ENCODE data around the gene MAML3. TPM values are rescaled to one million over a fixed set of nuclear protein-coding genes. Genes with fewer than 3 reads are reported as not detected.

The MAML3 gene
- total RNA-seq, 1 experiment from 2014 or later = 0.89 TPM

- H3K27me3 Mint-ChIP-seq (ENCODE audit: insufficient read depth, unreplicated experiment) = no peaks in the 10 kb centered on the region
- H3K36me3 Mint-ChIP-seq (ENCODE audit: insufficient read depth, unreplicated experiment) = no peaks in the 10 kb centered on the region
- no peak overlapping the region for H3K27ac Mint-ChIP-seq (ENCODE audit: low read depth, unreplicated experiment)
- no TSS peak for BruUV-seq (replicated peaks)
- POLR2A ChIA-PET = interaction anchor here (0.7 kb wide), 2 partner anchors 10 to 48 kb away, joined by 3 read pairs; no protein-coding TSS in a partner anchor
- H3K4me3 Mint-ChIP-seq (ENCODE audit: unreplicated experiment) = no peak overlapping the region
- CTCF ChIA-PET = interaction anchor here (0.5 to 1.2 kb wide), 2 partner anchors 249 to 446 kb away, joined by 3 read pairs; no protein-coding TSS in a partner anchor
- intact Hi-C loops (cut with micrococcal nuclease) = no loop called here
- TF ChIP-seq, protein P1, sequence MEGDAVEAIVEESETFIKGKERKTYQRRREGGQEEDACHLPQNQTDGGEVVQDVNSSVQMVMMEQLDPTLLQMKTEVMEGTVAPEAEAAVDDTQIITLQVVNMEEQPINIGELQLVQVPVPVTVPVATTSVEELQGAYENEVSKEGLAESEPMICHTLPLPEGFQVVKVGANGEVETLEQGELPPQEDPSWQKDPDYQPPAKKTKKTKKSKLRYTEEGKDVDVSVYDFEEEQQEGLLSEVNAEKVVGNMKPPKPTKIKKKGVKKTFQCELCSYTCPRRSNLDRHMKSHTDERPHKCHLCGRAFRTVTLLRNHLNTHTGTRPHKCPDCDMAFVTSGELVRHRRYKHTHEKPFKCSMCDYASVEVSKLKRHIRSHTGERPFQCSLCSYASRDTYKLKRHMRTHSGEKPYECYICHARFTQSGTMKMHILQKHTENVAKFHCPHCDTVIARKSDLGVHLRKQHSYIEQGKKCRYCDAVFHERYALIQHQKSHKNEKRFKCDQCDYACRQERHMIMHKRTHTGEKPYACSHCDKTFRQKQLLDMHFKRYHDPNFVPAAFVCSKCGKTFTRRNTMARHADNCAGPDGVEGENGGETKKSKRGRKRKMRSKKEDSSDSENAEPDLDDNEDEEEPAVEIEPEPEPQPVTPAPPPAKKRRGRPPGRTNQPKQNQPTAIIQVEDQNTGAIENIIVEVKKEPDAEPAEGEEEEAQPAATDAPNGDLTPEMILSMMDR (IDR thresholded peaks at IDR 0.05; ENCODE audit: unreplicated experiment) = no peak
- H3K4me1 Mint-ChIP-seq (ENCODE audit: insufficient read depth, unreplicated experiment) = peaks cover 8% of the 10 kb centered on the region
- no peaks in the 10 kb centered on the region for H3K9me3 Mint-ChIP-seq (ENCODE audit: unreplicated experiment)
- no peak for DNase-seq (ENCODE audit: unreplicated experiment)
These were observed 42.7 kb downstream of the MAML3 start for GRCh38 chr4:140111256-140111655.

DNA sequence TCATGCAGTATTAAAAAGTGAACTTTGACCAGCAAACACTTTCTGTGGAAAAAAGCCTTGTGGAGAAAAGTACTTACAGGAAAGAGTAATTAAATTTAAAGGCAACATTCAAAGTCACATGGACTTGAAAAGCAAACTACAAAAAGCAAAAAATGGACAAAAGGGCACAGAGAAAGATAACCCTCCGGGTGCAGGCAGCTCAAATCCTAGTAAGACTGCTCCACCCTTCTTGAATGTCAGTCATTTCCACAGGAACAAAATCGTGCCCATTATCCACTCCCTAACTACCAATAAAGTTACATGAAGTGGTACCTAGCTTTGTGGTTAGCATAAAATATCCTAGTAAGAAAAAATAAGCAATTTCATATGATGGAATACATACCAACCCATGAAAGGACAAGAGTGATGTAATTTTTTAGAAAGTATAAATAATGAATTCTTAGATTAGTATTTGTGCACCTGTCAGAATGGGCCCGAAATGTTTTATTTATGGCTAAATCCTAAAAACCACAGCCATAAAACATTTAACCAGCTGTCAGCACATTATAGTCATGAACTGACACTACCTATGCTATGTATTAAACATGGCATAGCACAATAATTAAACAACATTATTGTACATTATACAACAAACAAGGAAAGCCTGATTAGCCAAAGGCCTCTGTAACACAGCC is 43.3 kb downstream of the MAML3 start:
- BruUV-seq (replicated peaks) = no TSS peak
- no peak overlapping the region for H3K27ac Mint-ChIP-seq (ENCODE audit: low read depth, unreplicated experiment)
- H3K4me1 Mint-ChIP-seq (ENCODE audit: insufficient read depth, unreplicated experiment) = peaks cover 11% of the 10 kb centered on the region
- intact Hi-C loops (cut with micrococcal nuclease) = no loop called here
- no peaks in the 10 kb centered on the region for H3K27me3 Mint-ChIP-seq (ENCODE audit: insufficient read depth, unreplicated experiment)
- POLR2A ChIA-PET = interaction anchor here (0.7 kb wide), 1 partner anchor 10 kb away, joined by 3 read pairs; no protein-coding TSS in a partner anchor
- no peak overlapping the region for H3K4me3 Mint-ChIP-seq (ENCODE audit: unreplicated experiment)
- TF ChIP-seq, protein P1 (IDR thresholded peaks at IDR 0.05; ENCODE audit: unreplicated experiment) = no peak
- no peaks in the 10 kb centered on the region for H3K9me3 Mint-ChIP-seq (ENCODE audit: unreplicated experiment)
- DNase-seq (ENCODE audit: unreplicated experiment) = no peak
- H3K36me3 Mint-ChIP-seq (ENCODE audit: insufficient read depth, unreplicated experiment) = no peaks in the 10 kb centered on the region
- CTCF ChIA-PET = interaction anchor here (0.5 kb wide), 1 partner anchor 446 kb away, joined by 3 read pairs; no protein-coding TSS in a partner anchor

GRCh38 chr4:140109737-140110136 is 44.2 kb downstream of the MAML3 start:
- H3K27ac Mint-ChIP-seq (ENCODE audit: low read depth, unreplicated experiment) = no peak overlapping the region
- intact Hi-C loops (cut with micrococcal nuclease) = no loop called here
- no peaks in the 10 kb centered on the region for H3K36me3 Mint-ChIP-seq (ENCODE audit: insufficient read depth, unreplicated experiment)
- POLR2A ChIA-PET = interaction anchor here (0.6 to 1.0 kb wide), 3 partner anchors 16 to 222 kb away, joined by 3 to 5 read pairs (median 3); no protein-coding TSS in a partner anchor
- H3K4me1 Mint-ChIP-seq (ENCODE audit: insufficient read depth, unreplicated experiment) = peaks cover 11% of the 10 kb centered on the region
- CTCF ChIA-PET = no interaction called here
- BruUV-seq (replicated peaks) = no TSS peak
- H3K4me3 Mint-ChIP-seq (ENCODE audit: unreplicated experiment) = no peak overlapping the region
- H3K27me3 Mint-ChIP-seq (ENCODE audit: insufficient read depth, unreplicated experiment) = no peaks in the 10 kb centered on the region
- no peak for DNase-seq (ENCODE audit: unreplicated experiment)
- TF ChIP-seq, protein P1 (IDR thresholded peaks at IDR 0.05; ENCODE audit: unreplicated experiment) = no peak
- H3K9me3 Mint-ChIP-seq (ENCODE audit: unreplicated experiment) = no peaks in the 10 kb centered on the region

- TF ChIP-seq, protein P1 (IDR thresholded peaks at IDR 0.05; ENCODE audit: unreplicated experiment) = no peak
- intact Hi-C loops (cut with micrococcal nuclease) = no loop called here
- no peak for DNase-seq (ENCODE audit: unreplicated experiment)
- POLR2A ChIA-PET = interaction anchor here (0.6 to 1.2 kb wide), 4 partner anchors 15 to 221 kb away, joined by 3 to 5 read pairs (median 3); no protein-coding TSS in a partner anchor
- H3K4me3 Mint-ChIP-seq (ENCODE audit: unreplicated experiment) = no peak overlapping the region
- no peak overlapping the region for H3K27ac Mint-ChIP-seq (ENCODE audit: low read depth, unreplicated experiment)
- BruUV-seq (replicated peaks) = no TSS peak
- CTCF ChIA-PET = interaction anchor here (0.6 kb wide), 1 partner anchor 1550 kb away, joined by 3 read pairs; no protein-coding TSS in a partner anchor
- no peaks in the 10 kb centered on the region for H3K36me3 Mint-ChIP-seq (ENCODE audit: insufficient read depth, unreplicated experiment)
- H3K27me3 Mint-ChIP-seq (ENCODE audit: insufficient read depth, unreplicated experiment) = no peaks in the 10 kb centered on the region
- H3K9me3 Mint-ChIP-seq (ENCODE audit: unreplicated experiment) = no peaks in the 10 kb centered on the region
- peaks cover 11% of the 10 kb centered on the region for H3K4me1 Mint-ChIP-seq (ENCODE audit: insufficient read depth, unreplicated experiment)
These were observed 44.7 kb downstream of the MAML3 start for GRCh38 chr4:140109292-140109691.
